Measurements from ENCODE around the gene UGT1A5.

- no peak for TF ChIP-seq EZH2 (IDR thresholded peaks at IDR 0.05; ENCODE audit: borderline replicate concordance, insufficient read depth, low read length, poor library complexity, severe bottlenecking)
- no peak for TF ChIP-seq TAF1 (IDR thresholded peaks at IDR 0.05; ENCODE audit: low read depth)
Observed at GRCh38 chr2:233811087-233811486, 98.4 kb downstream of the UGT1A5 start.

Data from neural cell (in vitro differentiated cells).